Mesendoderm (in vitro differentiated cells): ENCODE data around the gene LRRC32.

Experiments
- DNase-seq: peaks from one replicate; pipeline ENCODE4 v3.0.0; 2013
- H2AK5ac ChIP-seq: 2 replicates; pipeline ENCODE4 v1.6.1; 2013; ENCODE audit warnings: low read length, inconsistent platforms
- H2BK120ac ChIP-seq: 2 replicates; pipeline ENCODE4 v1.6.1; 2013; ENCODE audit warnings: low read depth, mild to moderate bottlenecking, low read length, moderate library complexity, mixed read lengths
- H2BK15ac ChIP-seq: replicated peaks from 2 replicates; pipeline ENCODE4 v1.6.1; 2013; ENCODE audit warnings: low read depth, mild to moderate bottlenecking, moderate library complexity
- H2BK5ac ChIP-seq: 2 replicates; pipeline ENCODE4 v1.6.1; 2013; ENCODE audit warnings: low read length, inconsistent platforms
- H3K18ac ChIP-seq: 2 replicates; pipeline ENCODE4 v1.6.1; 2013; ENCODE audit warnings: mild to moderate bottlenecking, low read length, mixed read lengths
- H3K23ac ChIP-seq: one replicate; pipeline ENCODE4 v1.6.1; 2013; ENCODE audit warnings: low read length
- H3K27ac ChIP-seq: 2 replicates; pipeline ENCODE4 v1.5.1; 2013; ENCODE audit warnings: low read depth, mild to moderate bottlenecking, inconsistent platforms, low read length, moderate library complexity
- H3K27me3 ChIP-seq: 2 replicates; pipeline ENCODE4 v1.6.1; 2013; ENCODE audit warnings: low read length, control low read depth, mild to moderate bottlenecking, inconsistent platforms; ENCODE audit not compliant: insufficient read depth, poor library complexity
- H3K36me3 ChIP-seq: 2 replicates; pipeline ENCODE4 v1.6.1; 2013; ENCODE audit warnings: low read length, inconsistent platforms; ENCODE audit not compliant: control insufficient read depth, insufficient read depth
- H3K4ac ChIP-seq: one replicate; pipeline ENCODE4 v1.6.1; 2013; ENCODE audit warnings: low read depth, mild to moderate bottlenecking, low read length, moderate library complexity
- H3K4me1 ChIP-seq: 2 replicates; pipeline ENCODE4 v1.6.1; 2013; ENCODE audit warnings: low read depth, low read length, inconsistent platforms; ENCODE audit not compliant: control insufficient read depth
- H3K4me2 ChIP-seq: 2 replicates; pipeline ENCODE4 v1.6.1; 2013; ENCODE audit warnings: low read length
- H3K4me3 ChIP-seq: 2 replicates; pipeline ENCODE4 v1.5.1; 2013; ENCODE audit warnings: mild to moderate bottlenecking, low read length
- H3K56ac ChIP-seq: one replicate; pipeline ENCODE4 v1.6.1; 2013; ENCODE audit warnings: low read length
- H3K79me1 ChIP-seq: 2 replicates; pipeline ENCODE4 v1.6.1; 2013; ENCODE audit warnings: low read length, inconsistent platforms
- H3K79me2 ChIP-seq: 2 replicates; pipeline ENCODE4 v1.6.1; 2013; ENCODE audit warnings: mild to moderate bottlenecking, low read length; ENCODE audit not compliant: control insufficient read depth, insufficient read depth
- H3K9ac ChIP-seq: 2 replicates; pipeline ENCODE4 v1.6.1; 2013; ENCODE audit warnings: low read length, inconsistent platforms
- H4K5ac ChIP-seq: one replicate; pipeline ENCODE4 v1.6.1; 2013; ENCODE audit warnings: low read length
- H4K8ac ChIP-seq: one replicate; pipeline ENCODE4 v1.6.1; 2013; ENCODE audit warnings: low read depth, mild to moderate bottlenecking, control low read depth, low read length, moderate library complexity
- WGBS: extraction: QIAGEN DNeasy Blood & Tissue Kit; methylation state at CpG from one replicate; pipeline ENCODE4 v1.1.7; 2013; ENCODE audit warnings: low lambda C conversion rate, missing lambda C conversion rate; ENCODE audit not compliant: insufficient coverage; ENCODE audit errors: extremely low coverage; 5-methylcytosine and 5-hydroxymethylcytosine counted together

LRRC32 gene

GRCh38 chr11:76655501-76656049, 15.0 kb downstream of the LRRC32 start:
- DNase-seq, result no peak

DNA sequence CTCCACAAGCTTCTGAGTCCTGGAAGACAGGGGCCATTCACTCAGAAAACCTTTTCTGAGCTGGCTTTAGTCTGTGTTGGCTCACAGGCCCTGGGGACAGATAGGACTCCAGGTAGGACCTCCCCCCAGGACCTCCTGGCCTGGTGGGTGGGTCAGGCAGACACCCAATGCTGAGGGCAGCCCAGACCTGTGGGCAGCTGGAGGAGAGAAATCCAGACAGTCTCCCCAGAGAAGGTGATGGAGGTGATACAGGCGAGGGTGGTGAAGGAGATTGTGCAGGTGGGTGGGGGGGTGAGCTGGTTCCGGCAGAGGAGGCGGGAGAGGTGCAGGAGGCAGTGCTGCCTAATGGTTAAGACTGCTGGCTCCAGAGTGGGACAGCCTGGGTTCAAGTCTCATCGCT, 15.6 kb downstream of the LRRC32 start:
- Histone ChIP-seq H2BK120ac (no peak overlapping the region), H3K56ac (peak overlapping the region; percentile 34), H4K5ac (no peak overlapping the region), H2BK5ac (no peak overlapping the region), H3K4me3 (no peak overlapping the region), H3K27ac (no peak overlapping the region), H3K9ac (no peak overlapping the region), H3K36me3 (no peaks in the 10 kb centered on the region), H3K79me1 (no peaks in the 10 kb centered on the region), H3K4ac (no peak overlapping the region), H2AK5ac (no peak overlapping the region), H3K27me3 (no peaks in the 10 kb centered on the region), H3K4me1 (peaks cover 1% of the 10 kb centered on the region), H2BK15ac (no peak overlapping the region), H3K79me2 (no peaks in the 10 kb centered on the region), H3K23ac (no peak overlapping the region), H4K8ac (no peak overlapping the region), H3K4me2 (no peak overlapping the region), H3K18ac (no peak overlapping the region)
- DNase-seq, result no peak
- WGBS, result no CpG with 5 or more reads among the region's 4 CpGs

More at GRCh38 chr11:76655501-76656049, 15.0 kb downstream of the LRRC32 start:
- H2BK120ac ChIP-seq, result no peak overlapping the region
- H3K23ac ChIP-seq, result no peak overlapping the region
- H4K5ac ChIP-seq, result no peak overlapping the region
- peak overlapping the region; percentile 57 for H3K56ac ChIP-seq
- no peak overlapping the region for H2BK5ac ChIP-seq
- H3K79me1 ChIP-seq, result no peaks in the 10 kb centered on the region
- WGBS, result no CpG with 5 or more reads among the region's 15 CpGs
- H3K4me1 ChIP-seq, result peaks cover 1% of the 10 kb centered on the region
- no peak overlapping the region for H3K4me2 ChIP-seq
- H3K9ac ChIP-seq, result no peak overlapping the region
- H3K27me3 ChIP-seq, result no peaks in the 10 kb centered on the region
- H3K36me3 ChIP-seq, result no peaks in the 10 kb centered on the region
- no peak overlapping the region for H3K27ac ChIP-seq
- H2BK15ac ChIP-seq, result no peak overlapping the region
- H3K4ac ChIP-seq, result no peak overlapping the region
- H3K18ac ChIP-seq, result no peak overlapping the region
- no peak overlapping the region for H2AK5ac ChIP-seq
- H3K79me2 ChIP-seq, result no peaks in the 10 kb centered on the region
- H3K4me3 ChIP-seq, result no peak overlapping the region
- H4K8ac ChIP-seq, result no peak overlapping the region

DNA sequence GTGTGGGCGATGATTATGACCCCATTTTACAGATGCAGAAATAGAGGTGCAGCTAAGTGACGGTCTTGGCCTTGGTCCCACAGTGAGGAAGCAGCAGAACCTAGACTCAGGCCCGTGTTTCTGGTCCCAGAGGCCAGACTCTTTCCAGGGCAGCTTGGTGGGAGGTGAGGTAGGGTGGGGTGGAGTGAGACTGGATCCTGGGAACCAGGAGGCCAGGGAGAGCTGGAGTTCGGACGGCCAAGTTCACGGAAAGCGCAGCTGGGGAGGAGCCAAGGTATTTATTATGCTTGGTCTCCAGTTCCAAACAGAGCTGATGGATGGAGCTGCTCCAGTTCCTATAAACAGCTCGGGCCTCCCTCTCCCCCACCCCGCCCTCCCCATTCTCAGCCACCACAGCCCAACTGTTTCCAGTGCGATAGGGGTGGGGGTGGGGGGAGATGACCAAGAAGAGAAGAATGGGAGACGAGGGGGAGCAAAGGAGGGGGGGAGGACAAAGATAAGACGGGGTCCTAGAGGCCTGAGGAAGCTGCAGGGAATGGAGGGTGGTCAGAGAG, 16.2 kb downstream of the LRRC32 start:
- Histone ChIP-seq H3K4ac (no peak overlapping the region), H3K56ac (peak overlapping the region; percentile 34), H2AK5ac (peak overlapping the region; percentile 65), H3K4me1 (peaks cover 1% of the 10 kb centered on the region), H2BK120ac (no peak overlapping the region), H4K8ac (no peak overlapping the region), H3K27ac (no peak overlapping the region), H3K9ac (no peak overlapping the region), H3K4me3 (no peak overlapping the region), H3K18ac (no peak overlapping the region), H4K5ac (no peak overlapping the region), H3K23ac (no peak overlapping the region), H2BK5ac (no peak overlapping the region), H3K79me1 (no peaks in the 10 kb centered on the region), H2BK15ac (no peak overlapping the region), H3K4me2 (no peak overlapping the region), H3K36me3 (no peaks in the 10 kb centered on the region), H3K27me3 (no peaks in the 10 kb centered on the region), H3K79me2 (no peaks in the 10 kb centered on the region)
- no CpG with 5 or more reads among the region's 12 CpGs for WGBS
- peak; percentile 48 for DNase-seq

DNA sequence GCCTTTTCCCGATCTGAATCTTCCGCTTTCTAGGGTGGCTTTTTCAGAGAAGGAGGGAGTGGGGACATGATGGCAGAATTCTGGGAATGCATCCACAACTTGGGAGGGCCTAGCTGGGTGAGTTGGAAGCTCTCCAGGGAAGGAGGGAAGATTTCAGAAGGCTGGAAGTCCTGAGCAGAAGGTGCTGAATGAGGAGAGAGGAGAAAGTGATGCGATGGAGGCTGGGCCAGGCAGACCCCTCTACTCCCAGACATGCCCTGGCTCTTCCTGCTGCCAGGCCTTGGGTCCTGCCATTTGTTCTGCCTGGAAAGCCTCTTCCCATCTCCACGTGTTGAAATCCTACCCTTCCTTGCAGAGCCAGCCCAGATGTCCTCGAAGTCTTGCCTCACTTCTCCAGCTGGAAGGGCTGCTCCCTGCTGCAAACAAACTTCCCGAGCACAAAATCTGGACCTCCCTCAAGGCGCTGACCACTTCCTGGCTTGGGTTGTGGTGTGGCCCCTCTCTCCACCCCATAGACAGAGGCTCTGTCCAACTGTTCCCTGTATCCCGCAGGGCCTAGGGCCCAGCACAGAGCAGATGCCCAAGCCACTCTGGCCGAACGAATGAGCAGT, 16.8 kb downstream of the LRRC32 start:
- H3K4ac ChIP-seq, result no peak overlapping the region
- no peaks in the 10 kb centered on the region for H3K36me3 ChIP-seq
- H2BK5ac ChIP-seq, result no peak overlapping the region
- no peak overlapping the region for H2BK120ac ChIP-seq
- peaks cover 1% of the 10 kb centered on the region for H3K4me1 ChIP-seq
- H3K4me2 ChIP-seq, result no peak overlapping the region
- H3K27ac ChIP-seq, result no peak overlapping the region
- WGBS, result no CpG with 5 or more reads among the region's 10 CpGs
- H2BK15ac ChIP-seq, result no peak overlapping the region
- no peaks in the 10 kb centered on the region for H3K79me2 ChIP-seq
- no peak overlapping the region for H4K5ac ChIP-seq
- no peak overlapping the region for H4K8ac ChIP-seq
- H3K23ac ChIP-seq, result no peak overlapping the region
- H3K79me1 ChIP-seq, result no peaks in the 10 kb centered on the region
- no peak overlapping the region for H3K18ac ChIP-seq
- no peaks in the 10 kb centered on the region for H3K27me3 ChIP-seq
- H2AK5ac ChIP-seq, result peak overlapping the region; percentile 65
- no peak overlapping the region for H3K4me3 ChIP-seq
- no peak overlapping the region for H3K9ac ChIP-seq
- DNase-seq, result no peak
- H3K56ac ChIP-seq, result no peak overlapping the region

DNA sequence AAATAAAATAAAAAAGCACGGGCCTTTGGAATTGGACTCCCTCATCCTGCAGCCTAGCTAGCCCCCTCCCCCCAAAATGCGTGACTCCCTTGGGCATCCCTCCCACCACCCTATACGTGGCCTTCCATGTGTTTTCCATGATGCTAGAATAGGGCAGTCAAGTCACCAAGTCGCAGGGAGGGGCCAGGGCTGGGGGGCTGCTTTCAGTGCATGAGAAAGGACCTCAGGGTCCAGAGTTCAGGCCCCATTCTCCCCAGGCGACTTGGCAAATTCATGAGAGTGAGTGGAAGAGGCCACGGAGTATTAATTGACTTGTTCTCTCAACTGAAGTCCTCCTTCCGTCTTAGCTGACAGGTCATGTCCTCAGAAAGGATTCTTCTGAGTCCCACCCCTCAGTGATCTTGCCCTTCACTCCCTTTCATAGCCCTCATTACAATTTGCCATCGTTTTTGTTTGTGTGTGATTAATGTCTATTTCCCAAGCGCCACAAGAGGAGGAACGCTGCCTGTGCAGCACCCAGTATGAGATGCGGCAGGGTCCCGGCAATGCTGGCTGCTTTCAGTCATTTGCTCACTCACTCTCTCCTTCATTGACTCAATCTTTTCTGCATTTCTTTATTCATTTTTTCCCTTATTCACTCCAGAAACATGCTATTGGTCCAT, 17.4 kb downstream of the LRRC32 start:
- no peak overlapping the region for H2BK5ac ChIP-seq
- H3K4me2 ChIP-seq, result no peak overlapping the region
- no peaks in the 10 kb centered on the region for H3K79me2 ChIP-seq
- H3K23ac ChIP-seq, result no peak overlapping the region
- H2BK15ac ChIP-seq, result no peak overlapping the region
- no peak overlapping the region for H3K9ac ChIP-seq
- no peak overlapping the region for H3K56ac ChIP-seq
- H4K8ac ChIP-seq, result no peak overlapping the region
- H3K27me3 ChIP-seq, result no peaks in the 10 kb centered on the region
- no peak overlapping the region for H3K27ac ChIP-seq
- no peaks in the 10 kb centered on the region for H3K36me3 ChIP-seq
- H4K5ac ChIP-seq, result no peak overlapping the region
- H3K4me3 ChIP-seq, result no peak overlapping the region
- no CpG with 5 or more reads among the region's 12 CpGs for WGBS
- peaks cover 1% of the 10 kb centered on the region for H3K4me1 ChIP-seq
- H2BK120ac ChIP-seq, result no peak overlapping the region
- H3K79me1 ChIP-seq, result no peaks in the 10 kb centered on the region
- H2AK5ac ChIP-seq, result no peak overlapping the region
- H3K18ac ChIP-seq, result no peak overlapping the region
- H3K4ac ChIP-seq, result no peak overlapping the region
- no peak for DNase-seq
